NCI-H748 (cell line): ENCODE results near the gene VEZF1.

Source experiments
- DNase-seq: peaks from one replicate; lab custom pipeline; 2025; ENCODE audit not compliant: unreplicated experiment; lab: John Stamatoyannopoulos, UW

The VEZF1 gene

DNA sequence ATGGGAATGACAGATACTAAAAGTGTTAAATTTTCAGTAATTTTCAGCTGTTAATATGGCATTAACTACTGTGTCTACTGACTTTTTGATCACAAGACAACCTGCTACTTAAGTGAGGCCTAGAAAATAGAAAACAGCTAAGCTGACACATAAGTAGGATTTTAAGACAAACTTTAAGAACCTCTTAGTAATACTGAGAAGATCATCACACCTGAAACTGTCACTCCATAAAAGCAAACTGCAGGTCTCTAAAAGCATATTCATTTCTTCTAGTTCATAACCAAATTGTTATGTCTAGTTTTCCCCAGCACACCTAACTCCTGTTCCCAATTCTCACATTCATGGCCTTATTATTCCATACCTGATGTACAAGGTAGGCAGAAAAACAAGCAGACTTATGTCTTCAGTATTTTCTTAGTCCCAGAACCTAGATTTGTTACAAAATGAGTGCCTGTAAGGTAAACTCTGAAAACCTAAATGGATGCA is 11.0 kb upstream of the VEZF1 start:
- no peak for DNase-seq

DNA sequence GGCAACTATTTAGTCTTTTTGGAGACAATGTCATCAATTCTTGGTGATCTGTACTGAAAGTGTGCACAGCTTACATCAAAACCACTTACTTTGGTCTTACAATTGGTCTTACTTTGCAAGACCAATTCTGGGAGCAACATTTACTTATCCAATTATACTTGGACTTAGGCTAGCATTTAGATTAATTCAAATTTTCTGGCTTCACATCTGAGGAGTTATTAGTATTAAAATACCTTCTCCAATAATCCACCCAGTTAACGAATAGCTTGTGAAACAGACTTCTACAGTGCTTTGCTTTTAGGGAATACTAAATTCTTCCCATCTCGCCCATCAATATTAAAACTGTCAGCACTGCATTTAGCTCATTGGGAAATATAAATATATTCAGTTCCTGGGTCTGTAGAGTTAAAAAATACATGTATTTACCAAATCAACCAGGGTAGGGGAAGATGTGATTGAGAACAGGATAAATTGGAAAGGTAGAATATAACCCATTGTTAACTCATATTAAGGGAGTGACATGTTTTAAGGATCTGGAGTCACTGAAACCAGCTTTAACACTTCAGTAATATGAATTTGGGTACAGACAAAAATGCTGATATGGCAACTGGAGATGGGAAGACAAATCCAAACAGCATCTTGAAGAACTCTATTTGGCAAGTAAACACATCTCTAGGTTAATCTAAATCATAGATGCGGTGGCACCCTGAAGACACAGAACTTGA is 9.2 kb upstream of the VEZF1 start:
- no peak for DNase-seq

- DNase-seq, result peak; percentile 84
These were observed 7.3 kb upstream of the VEZF1 start for GRCh38 chr17:57995076-57995956.

GRCh38 chr17:57994436-57994835 is 6.4 kb upstream of the VEZF1 start:
- DNase-seq, result no peak

DNA sequence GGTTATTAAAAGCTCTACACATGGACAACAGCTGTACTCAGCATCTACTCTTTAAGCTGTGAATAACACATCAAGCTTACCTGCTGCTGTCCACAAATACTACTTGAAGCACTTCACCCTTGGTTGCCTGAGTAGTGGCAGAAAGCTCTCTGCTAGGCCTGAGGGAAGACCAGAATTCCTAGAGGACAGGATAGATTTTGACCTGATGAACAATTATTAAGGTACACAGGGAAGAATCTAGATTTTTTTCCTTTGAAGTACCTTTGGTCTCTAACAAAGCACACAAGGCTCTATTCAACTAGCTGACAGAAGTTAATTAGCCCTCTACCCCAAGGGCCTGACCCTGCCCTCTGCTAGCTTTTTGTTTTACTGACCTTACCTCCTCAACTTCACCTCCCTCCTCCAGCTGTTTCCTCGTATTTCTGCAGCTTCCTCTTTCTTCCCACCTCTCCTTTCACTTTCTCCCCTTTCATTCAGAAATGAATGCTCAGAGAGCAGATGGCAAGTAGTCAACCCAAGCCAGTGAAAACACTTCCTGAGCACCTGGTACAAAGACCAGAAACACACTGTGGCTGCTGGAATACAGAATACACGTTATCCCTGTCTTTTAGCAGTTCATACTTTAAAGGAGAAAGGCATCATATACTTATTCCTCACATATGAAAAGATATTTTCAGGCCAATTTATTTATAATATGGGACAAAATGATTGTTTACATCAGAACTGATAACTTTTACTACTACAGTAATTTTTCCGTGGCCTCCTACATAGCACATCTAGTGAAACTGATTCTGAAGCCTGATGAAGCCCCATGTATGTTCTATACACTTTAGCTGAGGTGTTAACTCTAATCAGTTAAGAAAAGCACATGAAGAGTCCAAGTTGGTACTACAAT is 5.7 kb upstream of the VEZF1 start:
- DNase-seq, result peak; percentile 43

DNA sequence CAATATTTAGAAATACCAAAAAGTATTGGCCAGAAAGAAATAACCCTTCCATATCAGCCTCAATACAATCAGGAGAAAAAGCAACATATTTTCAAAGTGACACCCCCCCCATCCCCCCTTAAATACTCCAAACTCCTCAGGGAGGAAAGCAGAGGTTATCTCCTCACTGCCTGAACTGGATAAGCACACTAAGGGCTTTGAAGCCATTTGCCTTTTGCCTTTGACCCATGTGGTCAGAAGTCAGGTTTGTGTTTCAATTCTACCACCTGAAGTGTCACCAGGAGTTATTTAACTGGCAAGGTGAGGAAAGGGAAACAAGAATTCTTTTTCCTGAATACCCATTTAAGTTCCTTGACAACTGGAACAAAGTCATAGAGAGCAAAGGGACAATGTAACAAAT is 3.5 kb upstream of the VEZF1 start:
- DNase-seq, result no peak

DNA sequence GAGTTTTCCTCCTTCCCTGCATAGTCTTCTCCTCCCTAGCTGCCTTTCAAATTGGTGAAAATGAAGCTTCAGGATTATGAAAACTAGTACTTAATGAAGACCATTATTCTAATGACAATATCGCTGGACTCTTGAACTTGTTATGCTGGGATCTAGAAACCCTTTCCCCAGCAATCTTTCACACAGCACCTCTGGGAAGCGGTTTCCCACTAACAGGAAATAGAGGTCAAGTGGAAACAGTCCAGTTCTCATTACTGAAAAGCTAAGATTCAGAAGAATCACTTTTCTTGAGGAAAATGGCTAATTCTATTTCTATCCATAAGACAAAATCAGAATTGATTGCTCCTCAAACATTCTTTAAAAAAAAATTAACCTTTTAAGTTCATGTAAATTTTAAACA is 2.0 kb upstream of the VEZF1 start:
- DNase-seq, result no peak

- DNase-seq, result peak; percentile 87
These were observed 522 bp upstream of the VEZF1 start for GRCh38 chr17:57988301-57989250.

DNA sequence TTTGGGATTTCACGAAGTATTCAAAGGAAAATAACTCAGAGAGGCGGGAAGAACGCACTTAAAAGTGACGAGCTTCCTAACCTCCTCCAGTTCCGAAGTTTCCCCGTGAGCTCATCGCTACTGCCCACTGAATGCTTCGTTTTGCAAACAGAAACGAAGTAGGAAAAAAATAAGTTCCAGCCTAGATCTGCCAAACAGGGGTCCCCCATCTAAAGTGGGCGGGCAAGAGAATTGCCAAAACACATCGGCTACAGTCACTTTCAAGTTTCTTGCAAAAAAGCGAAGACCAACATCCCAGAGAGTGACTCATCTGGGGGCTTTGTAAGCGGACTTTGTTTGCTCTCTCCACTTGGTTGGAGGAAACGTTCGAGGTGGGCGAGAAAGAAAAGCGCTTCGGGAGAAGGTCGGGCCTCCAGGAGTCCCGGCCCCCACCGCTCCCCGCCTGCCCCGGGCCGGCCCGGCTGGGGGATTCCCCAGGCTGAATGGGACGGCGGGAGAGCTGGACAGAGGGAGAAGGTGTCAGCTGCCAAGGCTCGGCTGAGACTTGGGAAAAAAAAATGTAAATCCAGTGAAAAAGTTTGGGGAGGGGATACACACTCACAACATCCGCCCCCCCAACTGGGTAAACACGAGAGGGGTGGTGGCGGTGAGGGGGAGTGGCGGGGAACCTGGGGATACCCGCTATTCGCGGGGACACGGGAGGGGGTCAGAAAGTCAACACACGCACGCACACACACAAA is 1.0 kb downstream of the VEZF1 start:
- DNase-seq, result peak; percentile 47

DNA sequence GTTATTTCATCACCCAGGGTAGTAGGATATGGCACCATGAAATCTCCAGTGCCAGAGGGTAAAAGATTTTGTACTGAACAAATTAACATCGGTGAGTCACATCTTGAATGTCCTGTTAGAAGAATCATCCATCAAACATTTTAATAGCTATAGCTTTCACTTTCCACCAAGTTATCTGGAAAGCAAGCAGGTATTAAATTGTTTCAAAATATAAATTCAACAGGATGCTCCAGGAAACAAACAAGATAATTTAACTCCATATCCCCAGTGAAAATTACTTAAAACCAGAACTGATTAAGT is 2.4 kb downstream of the VEZF1 start:
- DNase-seq, result no peak

- no peak for DNase-seq
These were observed 2.9 kb downstream of the VEZF1 start for GRCh38 chr17:57984936-57985674.

- no peak for DNase-seq
These were observed 3.7 kb downstream of the VEZF1 start for GRCh38 chr17:57984261-57984890.

- no peak for DNase-seq
These were observed 4.6 kb downstream of the VEZF1 start for GRCh38 chr17:57983446-57983845.

DNA sequence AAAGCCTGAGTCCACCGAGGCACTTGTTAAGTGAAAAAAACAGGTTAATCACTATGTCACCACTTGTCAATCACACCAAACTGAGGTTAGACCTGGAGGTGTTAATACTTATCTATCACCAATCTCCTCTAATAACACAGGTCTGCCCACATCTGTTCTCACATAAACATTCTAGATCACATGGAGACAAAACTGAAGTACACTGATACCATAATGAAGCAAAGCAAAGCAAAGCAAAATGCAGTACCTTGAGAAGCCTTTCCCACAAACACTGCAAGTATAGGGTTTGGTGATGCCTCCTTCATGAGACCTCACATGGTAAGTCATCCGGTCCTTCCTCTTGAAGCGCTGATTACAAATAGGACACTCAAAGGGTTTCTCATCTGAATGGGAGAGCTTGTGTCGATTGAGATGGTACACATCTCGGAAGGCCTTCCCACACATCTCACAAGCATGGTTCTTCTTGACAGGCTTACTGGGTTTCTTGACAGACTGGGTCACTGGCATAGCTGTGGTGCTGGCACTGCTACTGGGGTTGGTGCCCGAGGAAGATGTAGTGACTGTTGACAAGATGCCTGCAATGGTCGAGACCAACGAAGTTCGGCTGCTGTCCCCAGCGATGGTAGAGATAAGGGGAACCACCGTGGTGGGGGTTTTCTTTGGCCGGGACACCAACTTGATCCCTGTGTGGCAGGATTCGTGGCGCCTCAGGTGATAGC is 5.4 kb downstream of the VEZF1 start:
- no peak for DNase-seq

- no peak for DNase-seq
These were observed 7.5 kb downstream of the VEZF1 start for GRCh38 chr17:57980522-57980921.

DNA sequence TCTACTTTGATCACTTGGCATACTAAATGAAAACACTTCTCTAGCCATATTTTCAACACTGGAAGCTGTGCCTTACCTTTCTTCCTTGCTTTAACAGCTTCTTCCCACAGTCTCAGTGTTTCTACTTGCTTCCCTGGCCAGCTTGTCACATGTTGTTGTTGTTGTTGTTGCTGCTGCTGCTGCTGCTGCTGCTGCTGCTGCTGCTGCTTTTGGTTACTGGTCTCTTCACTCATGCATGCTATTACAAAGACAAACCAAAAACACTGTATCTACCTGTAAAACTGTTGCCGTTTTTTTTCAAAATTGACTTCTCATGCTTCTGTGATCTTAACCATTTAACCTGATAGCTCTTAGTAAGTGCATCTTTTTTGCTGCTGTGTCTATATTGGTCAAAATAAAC is 9.0 kb downstream of the VEZF1 start:
- no peak for DNase-seq

GRCh38 chr17:57976594-57976993 is 11.5 kb downstream of the VEZF1 start:
- DNase-seq, result no peak

GRCh38 chr17:57975044-57975443 is 13.0 kb downstream of the VEZF1 start:
- no peak for DNase-seq
